Placental pericyte (primary cell): ENCODE data around the gene LRCH4. TPM values are rescaled to one million over a fixed set of nuclear protein-coding genes. Genes with fewer than 3 reads are reported as not detected.

ENCODE experiments used
- small RNA-seq: library from RNA; depleted of rRNA; stranded (forward); fragments of <200 nt; gene quantifications from one replicate; pipeline ENCODE3, GENCODE V24; 2012; ENCODE audit warnings: low replicate concordance
- total RNA-seq: library from RNA; depleted of rRNA; stranded (reverse); fragments of >200 nt; gene quantifications from 2 replicates; pipeline ENCODE4 v1.2.3, GENCODE V29; 2012

Gene LRCH4
- 32.8 and 52.5 TPM in 2 replicates for total RNA-seq

GRCh38 chr7:100585511-100586265 is at the start of gene LRCH4:
Gene LRCH4 (minus strand): TSS chr7:100586129. CDS start chr7:100586100, 29 bp downstream.

DNA sequence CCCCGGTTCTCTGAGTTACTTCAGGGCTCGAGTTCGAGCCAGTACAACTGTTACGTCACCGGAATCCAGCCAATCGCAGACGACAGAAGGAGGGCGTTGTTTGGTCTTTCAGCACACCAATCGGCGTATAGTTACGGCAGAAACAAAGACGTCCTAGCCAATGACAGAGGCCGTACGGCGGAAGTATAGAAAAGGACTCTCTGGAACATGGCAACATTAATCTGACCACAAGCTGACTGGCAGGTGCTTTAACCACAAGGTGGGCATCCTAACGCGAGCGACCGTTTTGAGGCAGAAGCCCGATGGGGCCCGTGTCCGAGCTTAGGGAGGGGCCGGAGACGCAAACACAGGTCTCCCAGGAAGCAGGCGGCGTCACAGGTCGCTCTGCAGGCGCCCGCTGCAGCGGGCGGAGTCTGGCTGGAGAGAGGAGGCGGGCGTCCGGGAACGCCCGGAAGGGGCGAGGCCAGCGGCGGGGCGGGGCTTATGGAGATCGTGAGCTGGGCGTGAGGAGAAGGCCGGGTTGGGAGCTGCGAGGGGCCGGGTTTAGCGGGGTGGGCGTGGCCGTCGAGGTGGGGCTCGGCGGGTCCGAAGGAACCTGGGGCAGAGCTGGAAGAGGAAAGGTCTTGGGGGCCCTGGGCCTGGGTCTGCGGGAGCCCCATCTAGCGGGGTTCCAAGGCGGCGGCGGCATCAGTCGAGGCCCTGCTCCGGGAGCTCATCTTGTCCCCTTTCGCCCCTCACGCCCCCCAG is 26.2 kb upstream of the LRCH4 start, which contains the start of gene MOSPD3:
TSS of gene MOSPD3 (plus strand) at position 558 of the 747 bp plus-strand sequence. CDS start 252 bp downstream, outside the sequence.

DNA sequence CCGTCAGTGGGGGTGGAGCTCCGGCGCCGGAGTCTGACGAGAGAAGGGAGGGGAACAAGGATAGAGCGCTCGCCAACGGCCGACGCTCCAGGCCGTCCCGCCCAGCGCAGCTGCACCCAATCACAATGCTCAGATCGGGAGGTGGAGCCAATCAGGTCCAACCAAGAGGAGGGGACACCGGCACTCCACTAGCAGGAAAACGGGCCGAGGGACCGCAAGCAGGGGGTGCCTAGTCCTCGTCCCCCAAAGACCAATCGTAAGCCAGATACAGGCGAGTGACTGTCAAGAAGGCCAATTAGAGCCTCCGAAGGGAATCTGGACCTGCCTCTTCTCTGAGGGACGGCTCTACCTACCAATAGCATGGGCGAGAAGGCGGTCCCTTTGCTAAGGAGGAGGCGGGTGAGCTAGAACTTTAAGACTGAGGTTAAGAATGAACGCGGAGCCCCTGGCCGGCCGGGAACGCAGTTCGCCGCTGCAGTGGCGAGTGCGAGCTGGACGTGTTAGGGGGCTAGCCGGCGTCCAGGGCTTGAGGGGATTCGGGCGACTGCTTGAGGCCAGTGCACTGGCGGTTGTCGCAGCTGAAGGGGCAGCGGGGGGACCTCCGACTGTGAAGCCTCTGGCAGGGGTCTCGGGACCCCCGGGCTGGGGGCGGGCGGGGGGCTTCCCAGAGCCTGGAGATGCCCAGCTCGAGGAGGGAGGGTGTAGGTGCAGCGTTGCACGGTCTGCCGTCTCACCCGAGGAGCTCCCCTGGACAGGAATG is 517 bp upstream of the LRCH4 start, which contains the start of gene FBXO24:
TSS of gene FBXO24 (plus strand) at position 63 of the 760 bp plus-strand sequence. CDS start at position 361, 298 bp downstream.

DNA sequence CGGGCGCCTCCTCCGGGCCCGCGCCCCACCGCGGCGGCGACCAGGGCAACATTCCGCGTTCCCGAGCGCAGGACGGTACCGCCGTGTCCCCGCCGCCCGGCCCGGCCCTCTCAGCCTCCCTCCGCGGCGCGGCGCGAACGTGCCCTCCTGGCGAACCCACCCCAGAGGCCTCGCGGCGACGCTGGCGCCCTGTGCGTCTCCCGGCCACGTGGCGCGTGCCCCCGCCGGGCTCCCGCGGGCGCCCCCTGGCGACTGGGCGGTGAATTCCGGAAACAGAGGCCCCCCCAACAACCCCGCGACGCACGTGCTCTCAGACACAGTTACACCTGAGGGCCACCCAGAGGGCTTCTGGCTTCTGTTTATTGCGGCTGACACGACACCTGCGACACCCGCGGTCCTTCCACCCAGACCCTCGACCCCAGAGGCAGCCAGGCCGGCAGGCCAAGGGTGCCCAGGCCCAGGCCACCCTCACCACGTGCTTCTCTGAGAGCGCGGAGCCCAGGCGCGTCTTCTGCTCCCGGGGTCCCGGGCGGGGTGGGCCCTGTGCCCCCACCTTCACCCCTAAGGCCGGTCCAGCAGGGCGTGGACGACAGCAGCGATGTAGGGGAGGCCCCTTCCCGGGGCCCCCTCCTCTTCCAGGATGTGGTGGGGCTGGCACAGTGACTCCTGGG is 12.1 kb downstream of the LRCH4 start, which contains the start of gene SAP25:
TSS of gene SAP25 (minus strand) at position 210 of the 671 bp plus-strand sequence. CDS start at position 52, 158 bp downstream.

GRCh38 chr7:100538654-100539435 is 47.1 kb downstream of the LRCH4 start, which contains the start of gene AGFG2:
Gene AGFG2 (plus strand): TSS chr7:100539203. CDS start chr7:100539347, 144 bp downstream.

Small RNAs within 50 kb of the gene (small RNA-seq; reads per million reads assigned to genes)
- gene RN7SL416P: not detected
- not detected for gene SAP25

Other genes starting within 250 kb of the LRCH4 start
- gene PILRB, start 228.0 kb downstream of the LRCH4 start, total RNA-seq: 7.0 and 19.8 TPM in 2 replicates
- gene PILRA, start 212.6 kb downstream of the LRCH4 start, total RNA-seq: not detected in 2 replicates
- gene ZCWPW1, start 157.4 kb downstream of the LRCH4 start, total RNA-seq: 0.43 and 0.88 TPM in 2 replicates
- 26.9 and 43.7 TPM in 2 replicates for gene MEPCE, start 156.3 kb downstream of the LRCH4 start, total RNA-seq
- gene PPP1R35, start 149.6 kb downstream of the LRCH4 start, total RNA-seq: 15.3 and 27.5 TPM in 2 replicates
- 0.72 and 0.88 TPM in 2 replicates for gene SPACDR, start 121.9 kb downstream of the LRCH4 start, total RNA-seq
- gene TSC22D4, start 106.9 kb downstream of the LRCH4 start, total RNA-seq: 35.5 and 37.9 TPM in 2 replicates
- 0.72 and 1.8 TPM in 2 replicates for gene NYAP1, start 102.2 kb downstream of the LRCH4 start, total RNA-seq
- 7.0 and 13.9 TPM in 2 replicates for gene AGFG2, start 46.9 kb downstream of the LRCH4 start, total RNA-seq
- 0.72 TPM in 1 of 2 replicates, not detected in the other for gene SAP25, start 12.2 kb downstream of the LRCH4 start, total RNA-seq
- gene FBXO24, start 199 bp upstream of the LRCH4 start, total RNA-seq: 0.66 and 0.86 TPM in 2 replicates
- 109 and 167 TPM in 2 replicates for gene PCOLCE, start 16.2 kb upstream of the LRCH4 start, total RNA-seq
- gene MOSPD3, start 26.4 kb upstream of the LRCH4 start, total RNA-seq: 7.0 and 9.0 TPM in 2 replicates
- 0.44 TPM in 1 of 2 replicates, not detected in the other for gene TFR2, start 55.4 kb upstream of the LRCH4 start, total RNA-seq
- gene ACTL6B, start 70.3 kb upstream of the LRCH4 start, total RNA-seq: not detected in 2 replicates
- gene GNB2, start 87.6 kb upstream of the LRCH4 start, total RNA-seq: 152 and 165 TPM in 2 replicates
- gene GIGYF1, start 108.1 kb upstream of the LRCH4 start, total RNA-seq: 16.6 and 20.6 TPM in 2 replicates
- gene POP7, start 120.0 kb upstream of the LRCH4 start, total RNA-seq: 19.5 and 57.0 TPM in 2 replicates
- not detected in 2 replicates for gene EPO, start 134.3 kb upstream of the LRCH4 start, total RNA-seq
- gene ZAN, start 147.5 kb upstream of the LRCH4 start, total RNA-seq: not detected in 2 replicates
- gene EPHB4, start 241.4 kb upstream of the LRCH4 start, total RNA-seq: 58.1 and 61.5 TPM in 2 replicates